Vagina (tissue), 2 donors: ENCODE data around the gene GC. TPM values are rescaled to one million over a fixed set of nuclear protein-coding genes. Genes with fewer than 3 reads are reported as not detected.

Experiments
- DNase-seq, 2 donors: peaks; one replicate each; pipeline ENCODE4 v3.0.0-alpha.2; 2017; ENCODE audit errors: extremely low spot score in 2 of 2
- H3K27ac ChIP-seq: fragments of 200-600 bp; sonication (generic); one replicate; pipeline ENCODE4 v1.5.1; 2019
- H3K27me3 ChIP-seq: fragments of 200-600 bp; sonication (generic); one replicate; pipeline ENCODE4 v1.5.1; 2019
- H3K36me3 ChIP-seq, 2 donors: fragments of 200-600 bp; sonication (generic); one replicate each; pipeline ENCODE4 v1.5.1; 2017 to 2019
- H3K4me1 ChIP-seq: fragments of 200-600 bp; sonication (generic); one replicate; pipeline ENCODE4 v1.5.1; 2019
- H3K4me3 ChIP-seq, 2 donors: fragments of 200-600 bp; sonication (generic); 1 replicate in 1 of 2; 2 replicates in 1 of 2; pipeline ENCODE4 v1.5.1; 2016 to 2019
- H3K9me3 ChIP-seq: fragments of 200-600 bp; sonication (generic); one replicate; pipeline ENCODE4 v1.5.1; 2019
- POLR2A ChIP-seq, 2 donors: fragments of 450-650 bp; IDR thresholded peaks; one replicate each; pipeline ENCODE4 v1.6.1; 2017; ENCODE audit warnings: antibody characterized with exemption in 2 of 2, mild to moderate bottlenecking in 2 of 2, moderate library complexity in 2 of 2
- POLR2AphosphoS5 ChIP-seq, 2 donors: sonication (generic); formaldehyde crosslinking; IDR thresholded peaks; one replicate each; pipeline ENCODE4 v1.9.0; 2017; ENCODE audit warnings: antibody characterized with exemption in 2 of 2, mild to moderate bottlenecking in 2 of 2, low read depth in 1 of 2; ENCODE audit not compliant: insufficient read depth in 1 of 2
- intact Hi-C: fragments of 100-400 bp; cut with DNase I; formaldehyde crosslinking; loops from one replicate; pipeline ENCODE4 v1.15.1; 2023
- total RNA-seq: library from RNA; depleted of rRNA; stranded (reverse); fragments of >200 nt; gene quantifications from one replicate; pipeline ENCODE4 v1.2.3, GENCODE V29; 2016
- TF ChIP-seq, protein P1 (sequence below), 3 experiments: fragments of 450-650 bp in 2 of 3; fragments of 200-600 bp in 1 of 3; sonication (generic) in 1 of 3; IDR thresholded peaks; one replicate each; pipeline ENCODE4 v1.5.1; 2017 to 2019; ENCODE audit warnings: antibody characterized with exemption in 3 of 3, mild to moderate bottlenecking in 2 of 3, moderate library complexity in 2 of 3

Gene GC, protein sequence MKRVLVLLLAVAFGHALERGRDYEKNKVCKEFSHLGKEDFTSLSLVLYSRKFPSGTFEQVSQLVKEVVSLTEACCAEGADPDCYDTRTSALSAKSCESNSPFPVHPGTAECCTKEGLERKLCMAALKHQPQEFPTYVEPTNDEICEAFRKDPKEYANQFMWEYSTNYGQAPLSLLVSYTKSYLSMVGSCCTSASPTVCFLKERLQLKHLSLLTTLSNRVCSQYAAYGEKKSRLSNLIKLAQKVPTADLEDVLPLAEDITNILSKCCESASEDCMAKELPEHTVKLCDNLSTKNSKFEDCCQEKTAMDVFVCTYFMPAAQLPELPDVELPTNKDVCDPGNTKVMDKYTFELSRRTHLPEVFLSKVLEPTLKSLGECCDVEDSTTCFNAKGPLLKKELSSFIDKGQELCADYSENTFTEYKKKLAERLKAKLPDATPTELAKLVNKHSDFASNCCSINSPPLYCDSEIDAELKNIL
- total RNA-seq = not detected

DNA sequence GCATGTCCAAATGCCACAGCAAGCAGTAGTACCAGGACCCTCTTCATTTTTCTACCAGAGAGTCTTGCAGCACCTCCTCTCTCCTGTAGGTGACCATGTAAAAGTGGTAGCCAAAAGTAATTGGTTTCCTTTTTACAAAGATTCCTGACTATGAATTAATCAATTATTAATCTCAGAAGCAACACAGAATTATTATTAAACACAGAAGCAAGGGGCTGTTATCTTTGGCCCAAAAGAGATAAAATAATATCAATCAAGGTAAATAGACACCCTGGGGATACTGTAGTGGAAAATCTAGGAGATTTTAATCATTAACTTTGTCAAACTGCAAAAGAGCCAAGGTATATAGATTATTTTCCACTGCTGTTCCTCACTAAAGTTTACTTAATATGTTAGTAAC is at the start of gene GC:
TSS of gene GC (minus strand) at position 108 of the 400 bp plus-strand sequence. CDS start at position 47, 61 bp downstream.
- Histone ChIP-seq H3K4me1 (no peaks in the 10 kb centered on the region), H3K36me3 (no peaks in the 10 kb centered on the region), H3K9me3 (no peaks in the 10 kb centered on the region), H3K27ac (no peak within 1 kb of the TSS), H3K27me3 (no peaks in the 10 kb centered on the region), H3K4me3 (no peak within 1 kb of the TSS)
- TF ChIP-seq POLR2AphosphoS5 (IDR thresholded peaks at IDR 0.05; ENCODE audit: insufficient read depth in 1 of 2, low read depth in 1 of 2) (no peak), POLR2A (IDR thresholded peaks at IDR 0.05) (no peak)
- TF ChIP-seq, protein P1, sequence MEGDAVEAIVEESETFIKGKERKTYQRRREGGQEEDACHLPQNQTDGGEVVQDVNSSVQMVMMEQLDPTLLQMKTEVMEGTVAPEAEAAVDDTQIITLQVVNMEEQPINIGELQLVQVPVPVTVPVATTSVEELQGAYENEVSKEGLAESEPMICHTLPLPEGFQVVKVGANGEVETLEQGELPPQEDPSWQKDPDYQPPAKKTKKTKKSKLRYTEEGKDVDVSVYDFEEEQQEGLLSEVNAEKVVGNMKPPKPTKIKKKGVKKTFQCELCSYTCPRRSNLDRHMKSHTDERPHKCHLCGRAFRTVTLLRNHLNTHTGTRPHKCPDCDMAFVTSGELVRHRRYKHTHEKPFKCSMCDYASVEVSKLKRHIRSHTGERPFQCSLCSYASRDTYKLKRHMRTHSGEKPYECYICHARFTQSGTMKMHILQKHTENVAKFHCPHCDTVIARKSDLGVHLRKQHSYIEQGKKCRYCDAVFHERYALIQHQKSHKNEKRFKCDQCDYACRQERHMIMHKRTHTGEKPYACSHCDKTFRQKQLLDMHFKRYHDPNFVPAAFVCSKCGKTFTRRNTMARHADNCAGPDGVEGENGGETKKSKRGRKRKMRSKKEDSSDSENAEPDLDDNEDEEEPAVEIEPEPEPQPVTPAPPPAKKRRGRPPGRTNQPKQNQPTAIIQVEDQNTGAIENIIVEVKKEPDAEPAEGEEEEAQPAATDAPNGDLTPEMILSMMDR (IDR thresholded peaks at IDR 0.05) = no peak
- intact Hi-C loops = no loop called here
- no peak for DNase-seq

DNA sequence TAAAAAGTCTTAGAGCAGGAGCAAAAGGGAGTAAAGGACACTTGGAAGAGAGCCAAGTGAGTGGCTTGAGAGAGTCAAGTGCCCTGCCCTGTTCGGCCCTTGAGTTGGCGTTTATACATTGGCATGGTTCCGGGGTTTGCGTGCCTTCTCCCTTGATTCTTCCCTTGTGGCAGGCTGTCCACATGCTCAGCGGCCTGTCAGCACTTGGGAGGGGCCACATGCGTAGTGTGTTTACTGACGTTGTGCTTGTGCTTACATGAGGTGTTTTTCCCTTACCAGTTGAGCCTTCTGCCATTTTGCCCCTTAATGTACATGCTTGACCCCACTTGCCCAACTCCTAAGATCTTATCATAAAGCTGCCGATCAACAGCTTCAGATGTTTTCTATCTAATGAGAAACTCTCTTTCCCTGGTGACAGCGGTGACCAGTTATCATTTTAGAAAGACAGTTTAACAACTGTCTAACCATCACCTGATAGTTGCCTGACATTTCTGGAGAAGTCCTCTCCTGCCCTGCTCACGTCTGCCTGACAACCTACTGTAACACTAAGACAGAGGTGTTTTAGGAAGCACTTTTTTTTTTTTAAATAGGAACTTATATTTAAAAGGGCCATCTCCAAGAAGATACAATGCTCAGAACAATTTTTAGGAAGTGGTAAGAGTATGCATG is 49.5 kb upstream of the GC start:
- intact Hi-C loops = no loop called here

DNA sequence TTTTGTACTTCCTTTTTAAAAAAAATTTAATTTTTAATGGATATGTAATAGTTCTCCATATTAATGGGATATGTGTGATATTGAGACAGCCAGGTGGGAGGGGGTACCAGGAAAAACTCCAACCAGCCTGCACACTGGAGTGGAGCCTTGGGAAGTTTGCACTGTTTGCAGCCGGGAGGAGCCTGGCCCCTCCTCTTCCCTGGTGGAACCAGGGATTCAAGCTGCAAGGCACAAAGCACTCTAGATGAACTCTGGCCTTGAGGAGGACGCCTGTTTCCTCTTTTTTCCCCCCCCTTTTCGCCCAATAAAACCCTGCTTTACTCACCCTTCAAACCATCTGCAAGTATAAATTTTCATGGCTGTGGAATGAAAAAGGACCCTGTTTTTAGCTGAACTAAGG is 48.2 kb upstream of the GC start:
- H3K36me3 ChIP-seq = no peaks in the 10 kb centered on the region
- no peaks in the 10 kb centered on the region for H3K4me1 ChIP-seq
- no peak overlapping the region for H3K27ac ChIP-seq
- H3K9me3 ChIP-seq = no peaks in the 10 kb centered on the region
- intact Hi-C loops = no loop called here
- no peak for DNase-seq
- TF ChIP-seq, protein P1 (IDR thresholded peaks at IDR 0.05) = no peak
- no peak for TF ChIP-seq POLR2AphosphoS5 (IDR thresholded peaks at IDR 0.05; ENCODE audit: insufficient read depth in 1 of 2, low read depth in 1 of 2)
- no peak for TF ChIP-seq POLR2A (IDR thresholded peaks at IDR 0.05)
- H3K27me3 ChIP-seq = no peaks in the 10 kb centered on the region
- no peak overlapping the region for H3K4me3 ChIP-seq

More for the DNA sequence above, 49.5 kb upstream of the GC start:
- no peaks in the 10 kb centered on the region for H3K27me3 ChIP-seq
- H3K36me3 ChIP-seq = no peaks in the 10 kb centered on the region
- no peaks in the 10 kb centered on the region for H3K4me1 ChIP-seq
- DNase-seq = no peak
- no peaks in the 10 kb centered on the region for H3K9me3 ChIP-seq
- TF ChIP-seq POLR2A (IDR thresholded peaks at IDR 0.05) (no peak), POLR2AphosphoS5 (IDR thresholded peaks at IDR 0.05; ENCODE audit: insufficient read depth in 1 of 2, low read depth in 1 of 2) (no peak)
- TF ChIP-seq, protein P1 (IDR thresholded peaks at IDR 0.05) = no peak
- no peak overlapping the region for H3K4me3 ChIP-seq
- no peak overlapping the region for H3K27ac ChIP-seq

DNA sequence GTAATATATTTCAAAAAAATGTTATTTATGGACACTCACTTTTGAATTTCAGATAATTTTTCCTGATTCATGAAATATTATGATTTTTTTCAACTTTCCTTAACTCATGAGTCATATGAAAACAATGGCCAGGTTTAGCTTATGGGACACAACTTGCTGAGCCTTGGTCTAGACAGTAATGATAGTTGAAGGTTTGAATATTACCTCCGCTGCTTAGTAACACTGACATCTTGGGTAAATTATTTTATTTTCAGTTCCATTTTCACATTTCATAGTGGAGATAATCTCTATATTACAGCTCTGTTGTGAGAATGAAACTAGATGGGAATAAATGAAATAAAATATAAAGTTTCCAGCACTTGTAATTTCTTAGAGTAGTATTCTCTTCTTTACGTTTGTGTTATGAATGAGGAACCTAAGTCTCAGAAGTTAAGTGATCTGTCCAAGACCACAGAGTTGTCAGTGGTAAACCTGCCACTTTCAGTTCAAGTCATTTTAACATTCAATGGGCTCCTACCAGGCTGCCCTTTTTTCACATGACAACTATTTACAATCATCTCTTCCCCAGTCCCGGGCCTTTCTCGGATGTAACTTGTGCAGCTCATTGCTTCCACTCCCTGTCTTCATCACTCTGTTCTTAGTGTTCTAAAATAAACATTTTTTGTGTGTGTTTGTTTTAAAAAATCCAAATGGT is 46.8 kb upstream of the GC start:
- Histone ChIP-seq H3K27ac (no peak overlapping the region), H3K27me3 (no peaks in the 10 kb centered on the region), H3K9me3 (no peaks in the 10 kb centered on the region), H3K4me1 (no peaks in the 10 kb centered on the region), H3K4me3 (no peak overlapping the region), H3K36me3 (no peaks in the 10 kb centered on the region)
- intact Hi-C loops = no loop called here
- DNase-seq = no peak
- TF ChIP-seq POLR2AphosphoS5 (IDR thresholded peaks at IDR 0.05; ENCODE audit: insufficient read depth in 1 of 2, low read depth in 1 of 2) (no peak), POLR2A (IDR thresholded peaks at IDR 0.05) (no peak)
- TF ChIP-seq, protein P1 (IDR thresholded peaks at IDR 0.05) = no peak
